ENCODE results near the gene NLRP8.
"Not testable (repeated sequence)": the region's sequence is repeated elsewhere in the genome, so short reads cannot be mapped to it uniquely, and the experiment has no call there.

Gene NLRP8

GRCh38 chr19:55947532-55947931 is at the start of gene NLRP8:
TSS of gene NLRP8 (plus strand) at chr19:55947832.
- no peak for DNase-seq

DNA sequence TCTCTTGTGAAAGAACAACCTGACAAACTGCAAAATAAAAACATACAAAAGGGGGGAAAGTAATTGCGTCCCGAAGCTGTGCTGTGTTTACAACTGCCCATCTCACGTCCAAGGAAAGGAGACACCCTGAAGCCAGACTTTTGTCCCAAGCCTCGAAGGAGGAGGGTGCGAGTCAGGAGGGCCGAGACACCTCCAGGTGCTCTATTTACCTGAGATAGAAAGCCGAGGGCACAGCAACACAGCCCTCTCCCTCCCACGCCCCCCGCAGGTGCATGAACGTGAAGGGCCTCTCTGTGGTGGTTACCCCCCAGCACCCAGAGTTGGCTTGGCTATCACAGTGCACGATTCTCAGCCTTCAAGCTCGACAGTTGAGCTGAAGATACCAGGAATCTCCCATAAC is 48.7 kb upstream of the NLRP8 start:
- no peak for DNase-seq

DNA sequence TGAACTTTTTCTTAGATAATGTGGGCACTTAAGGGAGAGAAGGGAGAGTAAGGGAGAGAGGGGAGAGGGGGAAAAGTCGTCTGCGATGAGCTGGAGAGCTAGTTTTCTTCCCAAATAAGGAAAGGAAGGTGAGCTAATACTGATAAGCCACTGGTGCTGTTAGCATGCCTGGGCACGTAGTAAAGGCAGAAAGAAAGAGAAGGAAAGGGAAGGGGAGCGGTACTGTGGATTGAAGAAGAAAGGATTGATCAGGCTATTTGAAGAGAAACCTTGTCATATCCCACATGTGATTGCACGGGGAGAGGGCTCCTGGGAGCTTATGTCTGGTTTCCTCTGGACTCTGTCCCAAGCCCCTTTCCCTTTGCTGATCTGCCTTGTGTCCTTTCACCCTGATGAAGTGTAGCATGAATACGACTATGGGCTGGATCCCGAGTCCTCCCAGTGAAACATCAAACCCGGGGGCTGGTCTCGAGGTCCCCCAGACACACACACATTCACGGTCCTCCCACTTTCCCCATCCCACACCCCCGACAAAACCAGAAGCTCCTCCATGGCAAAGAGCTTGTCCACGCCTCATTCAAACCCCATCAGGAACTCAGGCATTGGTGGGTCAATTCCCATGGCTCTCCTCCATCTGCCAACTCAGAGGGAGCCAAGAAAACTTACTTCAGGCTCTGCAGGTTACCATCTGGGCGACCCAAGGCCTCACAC is 46.1 kb upstream of the NLRP8 start:
- no peak for DNase-seq

DNA sequence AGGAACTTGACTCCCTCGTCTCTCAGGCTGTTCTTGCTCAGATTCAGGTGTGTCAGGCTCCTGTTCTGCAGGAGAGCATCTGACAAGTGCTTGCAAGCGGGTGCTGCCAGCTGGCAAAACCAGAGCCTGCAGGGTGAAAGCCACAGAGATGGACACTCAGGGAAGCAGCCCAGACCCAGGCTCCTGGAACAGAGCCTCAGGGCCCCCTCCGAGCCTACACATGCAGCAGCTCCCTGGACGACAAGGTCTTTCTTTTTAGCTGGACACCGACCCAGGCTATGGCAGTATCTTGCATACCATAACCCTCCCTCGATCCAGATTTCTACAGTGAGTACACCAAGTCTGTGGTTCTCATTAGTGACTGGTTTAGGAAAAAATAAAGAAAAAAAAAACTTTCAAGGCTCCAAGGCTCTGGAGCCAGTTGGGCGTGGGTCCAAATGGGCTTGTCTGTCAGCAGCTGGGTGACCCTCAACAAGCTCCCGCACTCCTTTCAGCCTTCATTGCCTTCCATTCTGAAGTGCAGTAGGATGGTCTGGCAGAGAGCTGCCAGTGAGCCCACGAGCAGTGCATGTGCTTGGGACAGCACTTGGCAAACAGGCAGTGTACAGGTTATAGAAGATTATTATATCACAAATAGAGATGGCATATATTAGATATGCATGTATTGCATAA is 45.4 kb upstream of the NLRP8 start:
- DNase-seq = no peak

GRCh38 chr19:55907286-55907685 is 40.3 kb upstream of the NLRP8 start:
- DNase-seq = no peak

GRCh38 chr19:55907746-55908145 is 39.9 kb upstream of the NLRP8 start:
- no peak for DNase-seq

- DNase-seq = no peak
Observed at GRCh38 chr19:55909801-55910200, 37.8 kb upstream of the NLRP8 start.

DNA sequence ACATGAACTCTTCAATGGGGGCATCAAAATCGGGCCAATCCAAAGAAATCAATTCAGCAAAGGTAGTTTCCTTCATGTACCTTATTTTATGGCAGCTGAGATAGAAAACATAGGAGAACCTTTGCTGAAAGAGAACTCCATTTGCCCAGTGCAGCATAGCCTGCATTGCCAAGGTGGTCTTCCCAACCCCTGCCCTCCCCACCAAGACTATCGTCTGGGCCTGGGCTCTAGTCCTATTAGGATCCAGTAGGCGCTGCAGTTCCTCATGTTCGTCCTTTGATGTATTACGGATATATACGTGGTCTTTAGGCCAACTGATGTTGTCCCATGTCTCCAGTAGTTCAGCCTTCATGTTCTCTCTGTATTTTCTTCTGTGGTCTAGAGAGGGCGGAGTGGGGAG is 34.7 kb upstream of the NLRP8 start:
- no peak for DNase-seq

- DNase-seq = no peak
Observed at GRCh38 chr19:55913643-55914268, 33.9 kb upstream of the NLRP8 start.

GRCh38 chr19:55923556-55923955 is 24.1 kb upstream of the NLRP8 start:
- DNase-seq = no peak

- DNase-seq = no peak
Observed at GRCh38 chr19:55927991-55928390, 19.6 kb upstream of the NLRP8 start.

DNA sequence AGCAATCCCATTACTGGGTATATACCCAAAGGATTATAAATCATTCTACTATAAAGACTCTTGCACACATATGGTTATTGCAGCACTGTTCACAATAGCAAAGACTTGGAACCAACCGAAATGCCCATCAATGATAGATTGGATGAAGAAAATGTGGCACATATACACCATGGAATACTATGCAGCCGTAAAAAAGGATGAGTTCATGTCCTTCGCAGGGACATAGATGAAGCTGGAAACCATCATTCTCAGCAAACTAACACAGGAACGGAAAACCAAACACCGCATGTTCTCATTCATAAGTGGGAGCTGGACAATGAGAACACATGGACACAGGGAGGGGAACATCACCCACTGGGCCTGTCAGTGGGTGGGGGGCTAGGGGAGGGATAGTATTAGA is 18.4 kb upstream of the NLRP8 start:
- not testable (repeated sequence) for DNase-seq

GRCh38 chr19:55930996-55931515 is 16.6 kb upstream of the NLRP8 start:
- no peak for DNase-seq

- no peak for DNase-seq
Observed at GRCh38 chr19:55931936-55932386, 15.7 kb upstream of the NLRP8 start, which contains the start of gene NLRP13. TSS of gene NLRP13 (minus strand) at chr19:55932336. CDS start at chr19:55932311, 25 bp downstream.

GRCh38 chr19:55935206-55935605 is 12.4 kb upstream of the NLRP8 start:
- DNase-seq = no peak

GRCh38 chr19:55939206-55939605 is 8.4 kb upstream of the NLRP8 start:
- no peak for DNase-seq

DNA sequence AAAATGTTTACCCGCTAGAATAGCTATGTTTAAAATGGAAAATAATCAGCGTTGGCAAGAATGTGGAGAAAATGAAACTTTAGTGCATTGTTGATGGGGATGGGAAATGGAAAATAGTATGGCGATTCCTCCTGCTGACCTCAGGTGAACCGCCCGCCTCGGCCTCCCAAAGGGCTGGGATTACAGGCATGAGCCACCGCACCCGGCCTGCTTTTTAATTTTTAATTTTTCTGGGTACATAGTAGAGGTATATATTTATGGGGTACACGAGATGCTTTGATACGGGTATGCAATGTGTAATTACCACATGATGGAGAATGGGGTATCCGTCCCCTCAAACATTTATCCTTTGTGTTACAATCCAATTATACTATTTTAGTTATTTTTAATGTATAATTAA is 7.3 kb upstream of the NLRP8 start:
- no peak for DNase-seq

DNA sequence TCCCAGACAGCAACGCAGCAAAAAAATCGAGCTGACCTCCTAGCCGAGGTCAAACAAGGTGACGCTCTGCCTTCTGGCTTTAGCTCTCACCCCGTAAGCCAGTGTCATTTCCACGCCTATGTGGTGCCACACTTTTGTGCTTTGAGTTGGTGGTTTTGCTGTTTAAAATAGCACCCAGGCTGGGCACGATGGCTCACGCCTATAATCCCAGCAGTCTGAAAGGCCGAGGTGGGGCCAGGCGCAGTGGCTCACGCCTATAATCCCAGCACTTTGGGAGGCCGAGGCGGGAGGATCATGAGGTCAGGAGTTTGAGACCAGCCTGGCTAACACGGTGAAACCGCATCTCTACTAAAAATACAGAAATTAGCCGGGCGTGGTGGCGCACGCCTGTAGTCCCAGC is 2.9 kb downstream of the NLRP8 start:
- DNase-seq = not testable (repeated sequence)

DNA sequence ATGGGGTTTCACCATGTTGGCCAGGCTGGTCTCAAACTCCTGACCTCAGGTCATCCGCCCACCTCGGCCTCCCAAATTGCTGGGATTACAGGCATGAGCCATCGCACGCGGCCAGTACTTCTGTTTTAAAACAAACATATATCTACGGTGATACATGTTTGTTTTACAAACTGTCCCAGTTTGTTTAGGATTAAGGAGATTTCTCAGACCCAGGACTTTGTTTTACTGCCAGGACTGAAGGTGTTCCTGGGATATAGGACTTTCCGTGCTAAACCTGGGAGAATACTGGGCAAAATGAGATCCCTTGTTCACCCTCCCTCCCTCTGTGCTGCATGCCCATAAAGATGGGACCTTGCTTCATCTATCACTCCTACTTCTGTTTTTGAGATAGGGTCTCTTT is 8.8 kb downstream of the NLRP8 start:
- no peak for DNase-seq

DNA sequence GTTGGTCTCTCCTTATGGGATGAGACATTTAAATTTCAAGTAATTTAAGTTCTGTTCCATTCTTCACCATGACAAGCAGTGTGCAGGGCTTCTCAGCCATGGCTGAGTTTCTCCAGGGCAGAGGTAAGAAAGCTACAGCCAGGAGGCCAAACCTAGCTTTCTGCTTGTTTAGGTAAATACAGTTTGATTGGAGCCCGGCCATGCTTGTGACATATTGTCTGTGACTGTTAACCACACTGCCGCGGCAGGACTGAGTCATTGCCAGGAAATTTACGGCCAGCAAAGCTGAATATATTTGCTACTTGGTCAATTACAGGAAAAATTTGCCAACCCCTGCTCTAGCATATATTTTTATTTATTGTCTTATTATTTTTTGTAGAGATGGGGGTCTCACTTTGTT is 10.7 kb downstream of the NLRP8 start:
- no peak for DNase-seq

DNA sequence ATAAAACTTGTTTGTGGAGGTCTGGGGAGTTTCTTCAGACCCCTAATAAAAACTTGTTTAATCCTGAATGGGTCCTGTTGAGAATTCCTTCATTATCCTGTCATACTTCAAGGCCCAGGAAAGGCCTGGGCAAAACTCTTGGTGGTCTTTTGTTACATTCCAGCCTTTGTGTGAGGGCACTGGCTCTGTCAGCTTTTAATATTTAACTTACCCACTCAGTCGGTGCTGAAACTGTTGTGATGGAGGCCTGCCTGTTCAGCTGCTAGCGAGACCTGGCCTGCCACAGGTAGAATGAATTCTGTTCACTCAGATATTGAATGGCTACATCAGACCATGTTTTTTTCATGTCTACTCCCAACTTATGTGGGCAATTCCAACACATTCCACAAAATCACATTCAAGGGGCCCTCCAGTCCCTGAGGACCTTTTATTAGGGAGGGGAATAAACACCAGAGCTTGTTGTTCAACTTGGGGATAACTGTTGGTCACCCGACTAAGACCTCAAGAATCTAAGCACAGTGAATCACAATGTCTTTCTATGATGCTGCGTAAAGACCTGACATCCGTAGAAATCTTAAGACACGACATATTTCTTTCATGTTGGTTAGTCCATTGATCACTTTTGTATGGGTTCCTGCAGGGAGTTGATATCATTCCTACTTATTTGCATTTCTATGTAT is 12.5 kb downstream of the NLRP8 start:
- no peak for DNase-seq

DNA sequence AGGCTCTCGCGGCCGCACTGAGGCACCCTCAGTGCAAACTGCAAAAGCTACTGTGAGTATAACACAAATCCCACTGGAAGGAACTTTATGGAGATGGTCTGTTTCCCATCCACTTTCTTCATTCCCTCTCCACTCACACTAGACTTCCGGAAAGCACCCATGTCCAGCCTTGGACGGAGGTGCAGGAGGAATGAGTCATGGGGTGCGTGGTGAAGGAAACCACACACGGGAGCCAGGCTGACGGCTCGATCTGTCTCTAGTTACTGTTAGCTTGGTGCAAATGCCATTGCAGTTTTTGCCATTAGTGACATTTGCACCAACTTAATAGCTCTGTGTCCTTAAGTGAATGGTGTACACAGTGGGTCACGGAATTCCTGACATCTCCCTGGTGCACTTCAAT is 14.6 kb downstream of the NLRP8 start:
- DNase-seq = no peak

GRCh38 chr19:55973982-55974381 is 26.4 kb downstream of the NLRP8 start:
- no peak for DNase-seq

All from cortex of kidney (tissue), 1 donor.